Measurements from ENCODE around the gene RNF212B.

The RNF212B gene

GRCh38 chr14:23208324-23208723, 29.4 kb upstream of the RNF212B start:
- no peaks in the 10 kb centered on the region for H3K4me1 ChIP-seq (ENCODE audit: control insufficient read depth, low read length)
- no peak overlapping the region for H3K27ac ChIP-seq (ENCODE audit: low read depth, low read length)
- no peaks in the 10 kb centered on the region for H3F3A ChIP-seq (ENCODE audit: control insufficient read depth, insufficient read depth)
- H3K36me3 ChIP-seq (ENCODE audit: control insufficient read depth, low read length): no peaks in the 10 kb centered on the region
- H3K4me3 ChIP-seq (ENCODE audit: low read length): no peak overlapping the region
- TF ChIP-seq CTCF (IDR thresholded peaks at IDR 0.05; ENCODE audit: low read depth, low read length, poor library complexity, severe bottlenecking) (no peak), EZH2phosphoT487 (IDR thresholded peaks at IDR 0.05; ENCODE audit: borderline replicate concordance, low read length) (no peak)
- H3K9me2 ChIP-seq (replicated peaks; ENCODE audit: control insufficient read depth, low read length): no peaks in the 10 kb centered on the region
- H4K20me1 ChIP-seq (ENCODE audit: control insufficient read depth, insufficient read depth, low read depth, low read length): no peaks in the 10 kb centered on the region
- peaks cover 2% of the 10 kb centered on the region; the same call in 1 of the 2 replicates for H3K27me3 ChIP-seq (ENCODE audit: control insufficient read depth, low read length)
- H3K4me2 ChIP-seq (ENCODE audit: low read length): no peak overlapping the region
- H3K9me3 ChIP-seq (ENCODE audit: control insufficient read depth, insufficient read depth, low read length): no peaks in the 10 kb centered on the region
- H3K79me2 ChIP-seq (ENCODE audit: control insufficient read depth, low read length): no peaks in the 10 kb centered on the region

GRCh38 chr14:23209651-23210423, 27.9 kb upstream of the RNF212B start:
- Histone ChIP-seq H3K27ac (ENCODE audit: low read depth, low read length) (no peak overlapping the region), H3K4me1 (ENCODE audit: control insufficient read depth, low read length) (no peaks in the 10 kb centered on the region), H3K36me3 (ENCODE audit: control insufficient read depth, low read length) (no peaks in the 10 kb centered on the region), H3K9me3 (ENCODE audit: control insufficient read depth, insufficient read depth, low read length) (no peaks in the 10 kb centered on the region), H4K20me1 (ENCODE audit: control insufficient read depth, insufficient read depth, low read depth, low read length) (no peaks in the 10 kb centered on the region), H3K79me2 (ENCODE audit: control insufficient read depth, low read length) (no peaks in the 10 kb centered on the region), H3F3A (ENCODE audit: control insufficient read depth, insufficient read depth) (no peaks in the 10 kb centered on the region), H3K4me2 (ENCODE audit: low read length) (no peak overlapping the region), H3K4me3 (ENCODE audit: low read length) (no peak overlapping the region), H3K9me2 (replicated peaks; ENCODE audit: control insufficient read depth, low read length) (no peaks in the 10 kb centered on the region), H3K27me3 (ENCODE audit: control insufficient read depth, low read length) (peaks cover 2% of the 10 kb centered on the region; the same call in 1 of the 2 replicates)
- TF ChIP-seq EZH2phosphoT487 (IDR thresholded peaks at IDR 0.05; ENCODE audit: borderline replicate concordance, low read length) (no peak), CTCF (IDR thresholded peaks at IDR 0.05; ENCODE audit: low read depth, low read length, poor library complexity, severe bottlenecking) (no peak)

GRCh38 chr14:23215421-23215820, 22.3 kb upstream of the RNF212B start:
- Histone ChIP-seq H3K36me3 (ENCODE audit: control insufficient read depth, low read length) (no peaks in the 10 kb centered on the region), H3K9me2 (replicated peaks; ENCODE audit: control insufficient read depth, low read length) (no peaks in the 10 kb centered on the region), H3K4me3 (ENCODE audit: low read length) (no peak overlapping the region), H4K20me1 (ENCODE audit: control insufficient read depth, insufficient read depth, low read depth, low read length) (no peaks in the 10 kb centered on the region), H3F3A (ENCODE audit: control insufficient read depth, insufficient read depth) (no peaks in the 10 kb centered on the region), H3K27ac (ENCODE audit: low read depth, low read length) (no peak overlapping the region), H3K4me1 (ENCODE audit: control insufficient read depth, low read length) (no peaks in the 10 kb centered on the region), H3K27me3 (ENCODE audit: control insufficient read depth, low read length) (no peaks in the 10 kb centered on the region; the same call in 1 of the 2 replicates), H3K79me2 (ENCODE audit: control insufficient read depth, low read length) (no peaks in the 10 kb centered on the region), H3K4me2 (ENCODE audit: low read length) (no peak overlapping the region), H3K9me3 (ENCODE audit: control insufficient read depth, insufficient read depth, low read length) (no peaks in the 10 kb centered on the region)
- TF ChIP-seq CTCF (IDR thresholded peaks at IDR 0.05; ENCODE audit: low read depth, low read length, poor library complexity, severe bottlenecking) (no peak), EZH2phosphoT487 (IDR thresholded peaks at IDR 0.05; ENCODE audit: borderline replicate concordance, low read length) (no peak)

Data from DOHH2 (cell line).